GM23338 (cell line): ENCODE measurements around the gene AMPH. TPM values are rescaled to one million over a fixed set of nuclear protein-coding genes. Genes with fewer than 3 reads are reported as not detected.

Experiments
- ATAC-seq: fragments of 200-7000 bp; cut with Tn5 transposase; 3 replicates; pipeline ENCODE4 v1.9.1; 2020
- DNase-seq: peaks from one replicate; pipeline ENCODE4 v3.0.0-alpha.2; 2015; ENCODE audit warnings: low spot score
- H2AFZ ChIP-seq: fragments of 200-600 bp; sonication (generic); 2 replicates; pipeline ENCODE4 v1.8.0; 2016; ENCODE audit warnings: antibody characterized with exemption, mild to moderate bottlenecking, moderate library complexity
- H3F3A ChIP-seq: fragments of 200-600 bp; sonication (generic); replicated peaks from 2 replicates; pipeline ENCODE4 v1.8.0; 2017; ENCODE audit warnings: antibody characterized with exemption, mixed run types, low read depth
- H3K27ac ChIP-seq: fragments of 200-600 bp; sonication (generic); 2 replicates; pipeline ENCODE4 v1.6.1; 2016; ENCODE audit warnings: low read depth
- H3K27me3 ChIP-seq: fragments of 200-600 bp; sonication (generic); 2 replicates; pipeline ENCODE4 v1.8.0; 2016; ENCODE audit warnings: mild to moderate bottlenecking, mixed run types, moderate library complexity; ENCODE audit not compliant: insufficient read depth
- H3K36me3 ChIP-seq: fragments of 200-600 bp; sonication (generic); 2 replicates; pipeline ENCODE4 v1.8.0; 2016; ENCODE audit warnings: mild to moderate bottlenecking; ENCODE audit not compliant: insufficient read depth
- H3K4me1 ChIP-seq: fragments of 200-600 bp; sonication (generic); 2 replicates; pipeline ENCODE4 v1.8.0; 2016; ENCODE audit warnings: mild to moderate bottlenecking, moderate library complexity; ENCODE audit not compliant: insufficient read depth
- H3K4me2 ChIP-seq: fragments of 200-600 bp; sonication (generic); 2 replicates; pipeline ENCODE4 v1.7.1; 2017; ENCODE audit warnings: mixed run types
- H3K4me3 ChIP-seq: fragments of 200-600 bp; sonication (generic); 2 replicates; pipeline ENCODE4 v1.6.1; 2016; ENCODE audit warnings: mixed run types
- H3K79me2 ChIP-seq: fragments of 200-600 bp; sonication (generic); replicated peaks from 2 replicates; pipeline ENCODE4 v1.8.0; 2017; ENCODE audit warnings: mild to moderate bottlenecking; ENCODE audit not compliant: insufficient read depth
- H3K9me2 ChIP-seq: fragments of 200-600 bp; sonication (generic); 2 replicates; pipeline ENCODE4 v1.8.0; 2017; ENCODE audit not compliant: insufficient read depth
- H4K20me1 ChIP-seq: fragments of 200-600 bp; sonication (generic); replicated peaks from 2 replicates; pipeline ENCODE4 v1.8.0; 2017; ENCODE audit warnings: mild to moderate bottlenecking; ENCODE audit not compliant: insufficient read depth
- H3K27ac Mint-ChIP-seq: 2 replicates; pipeline ENCODE4 v1.8.0; 2020; ENCODE audit warnings: inconsistent platforms, mild to moderate bottlenecking, moderate library complexity, mixed read lengths
- H3K27me3 Mint-ChIP-seq: 3 replicates; pipeline ENCODE4 v1.8.0; 2022; ENCODE audit warnings: low read depth, mild to moderate bottlenecking, moderate library complexity, mixed read lengths, inconsistent platforms; ENCODE audit not compliant: insufficient read depth, poor library complexity
- H3K36me3 Mint-ChIP-seq: 3 replicates; pipeline ENCODE4 v1.8.0; 2021; ENCODE audit warnings: low read depth, mild to moderate bottlenecking, inconsistent platforms, moderate library complexity, mixed read lengths
- H3K4me1 Mint-ChIP-seq: 3 replicates; pipeline ENCODE4 v1.8.0; 2020; ENCODE audit warnings: mild to moderate bottlenecking, inconsistent platforms, mixed read lengths
- H3K4me3 Mint-ChIP-seq: 3 replicates; pipeline ENCODE4 v1.8.0; 2021; ENCODE audit warnings: moderate library complexity, mild to moderate bottlenecking, inconsistent platforms, mixed read lengths
- H3K9me3 Mint-ChIP-seq: 3 replicates; pipeline ENCODE4 v1.8.0; 2020; ENCODE audit warnings: moderate library complexity, mild to moderate bottlenecking, inconsistent platforms, mixed read lengths
- CREB1 ChIP-seq: fragments of 250-450 bp; sonication (Bioruptor Pico); IDR thresholded peaks from 2 replicates; pipeline ENCODE4 v1.5.0; 2020; ENCODE audit warnings: low read depth, mild to moderate bottlenecking, moderate library complexity
- ETS1 ChIP-seq: IDR thresholded peaks from 2 replicates; pipeline ENCODE4 v1.6.1; 2016; ENCODE audit warnings: antibody characterized with exemption
- EZH2 ChIP-seq: fragments of 200-600 bp; sonication (generic); IDR thresholded peaks from one replicate; pipeline ENCODE4 v1.8.0; 2017; ENCODE audit warnings: antibody characterized with exemption, mild to moderate bottlenecking, low read depth; ENCODE audit not compliant: unreplicated experiment
- EZH2phosphoT487 ChIP-seq: fragments of 200-600 bp; sonication (generic); IDR thresholded peaks from one replicate; pipeline ENCODE4 v1.8.1; 2018; ENCODE audit warnings: antibody characterized with exemption; ENCODE audit not compliant: unreplicated experiment
- POLR2AphosphoS5 ChIP-seq: IDR thresholded peaks from 2 replicates; pipeline ENCODE4 v1.6.1; 2016; ENCODE audit warnings: antibody characterized with exemption, low read depth
- REST ChIP-seq: IDR thresholded peaks from one replicate; pipeline ENCODE4 v1.6.1; 2018; ENCODE audit warnings: antibody characterized with exemption; ENCODE audit not compliant: unreplicated experiment
- STAT1 ChIP-seq: IDR thresholded peaks from one replicate; pipeline ENCODE4 v1.6.1; 2016; ENCODE audit warnings: antibody characterized with exemption; ENCODE audit not compliant: unreplicated experiment
- ZNF114 ChIP-seq: fragments of 250-450 bp; sonication (Bioruptor Pico); IDR thresholded peaks from 2 replicates; pipeline ENCODE4 v1.5.0; 2020; ENCODE audit warnings: mild to moderate bottlenecking, moderate library complexity
- ZNF331 ChIP-seq: fragments of 250-450 bp; sonication (Bioruptor Pico); IDR thresholded peaks from 2 replicates; pipeline ENCODE4 v1.5.0; 2020; ENCODE audit warnings: low read depth, mild to moderate bottlenecking, moderate library complexity
- ZNF462 ChIP-seq: fragments of 250-450 bp; sonication (Bioruptor Pico); IDR thresholded peaks from 2 replicates; pipeline ENCODE4 v1.5.0; 2020; ENCODE audit warnings: mild to moderate bottlenecking, moderate library complexity
- polyA plus RNA-seq: library from polyadenylated mRNA; unstranded; fragments of >200 nt; fragmentation: Nextera tagmentation; extraction: Ambion mirVana; gene quantifications from 2 replicates; pipeline ENCODE4 v1.2.1, GENCODE V29; 2016
- total RNA-seq: library from RNA; depleted of rRNA; stranded (reverse); fragments of >200 nt; shearing (Covaris generic); gene quantifications from 2 replicates; pipeline ENCODE4 v1.2.3, GENCODE V29; 2014

The AMPH gene
- total and polyA plus RNA-seq, 2 experiments from 2014 or later, result 4.8 to 10.2 TPM

- Histone ChIP-seq H3F3A (no peaks in the 10 kb centered on the region), H3K27ac (no peak overlapping the region), H3K4me2 (no peak overlapping the region), H3K4me1 (no peaks in the 10 kb centered on the region), H3K79me2 (no peaks in the 10 kb centered on the region), H3K4me3 (no peak overlapping the region), H4K20me1 (no peaks in the 10 kb centered on the region), H3K9me2 (no peaks in the 10 kb centered on the region), H2AFZ (no peak overlapping the region), H3K36me3 (no peaks in the 10 kb centered on the region), H3K27me3 (peaks cover 2% of the 10 kb centered on the region)
- ATAC-seq (no peak), DNase-seq (no peak)
- Mint-ChIP-seq H3K36me3 (no peaks in the 10 kb centered on the region), H3K4me3 (no peak overlapping the region), H3K27ac (no peak overlapping the region), H3K27me3 (no peaks in the 10 kb centered on the region), H3K4me1 (no peaks in the 10 kb centered on the region), H3K9me3 (peaks cover 3% of the 10 kb centered on the region; the same call in 1 of the 3 replicates)
- TF ChIP-seq EZH2phosphoT487 (no peak), ETS1 (no peak), EZH2 (no peak), CREB1 (no peak), REST (no peak), ZNF114 (CRISPR knock-in tag) (no peak), ZNF462 (CRISPR knock-in tag) (no peak), ZNF331 (CRISPR knock-in tag) (no peak), POLR2AphosphoS5 (no peak), STAT1 (no peak)
Observed at GRCh38 chr7:38637957-38638356, 6.8 kb upstream of the AMPH start.
